Right lung (tissue), 5 donors: Measurements from ENCODE around the gene PISD. TPM values are rescaled to one million over a fixed set of nuclear protein-coding genes. Genes with fewer than 3 reads are reported as not detected.
"Not testable (repeated sequence)": the region's sequence is repeated elsewhere in the genome, so short reads cannot be mapped to it uniquely, and the experiment has no call there.

ENCODE experiments used
- DNase-seq, 2 donors: peaks; one replicate each; pipeline ENCODE4 v3.0.0-alpha.2; 2013
- polyA plus RNA-seq, 5 donors: library from polyadenylated mRNA; unstranded; fragments of 120-200 nt; gene quantifications; one replicate each; pipeline versions ENCODE4 v1.2.1 to v1.2.3, GENCODE V29; 2013; ENCODE audit warnings: inconsistent platforms in 1 of 5, low replicate concordance in 1 of 5; ENCODE audit not compliant: insufficient read length in 5 of 5, insufficient read depth in 1 of 5

The PISD gene
- polyA plus RNA-seq, 5 donors: 21.4 to 27.8 (median 27.1) TPM

- DNase-seq: no peak
Observed at GRCh38 chr22:31610611-31611010, 51.4 kb downstream of the PISD start.

- no peak for DNase-seq
Observed at GRCh38 chr22:31609716-31610115, 52.3 kb downstream of the PISD start.

GRCh38 chr22:31607696-31608095, 54.3 kb downstream of the PISD start:
- DNase-seq: no peak

GRCh38 chr22:31605851-31606585, 56.0 kb downstream of the PISD start:
- DNase-seq: no peak

GRCh38 chr22:31604746-31605705, 57.0 kb downstream of the PISD start:
- DNase-seq: no peak

GRCh38 chr22:31604137-31604705, 57.8 kb downstream of the PISD start:
- DNase-seq: no peak

- no peak for DNase-seq
Observed at GRCh38 chr22:31603574-31603973, 58.4 kb downstream of the PISD start.

GRCh38 chr22:31603081-31603525, 58.9 kb downstream of the PISD start:
- no peak for DNase-seq

- DNase-seq: no peak
Observed at GRCh38 chr22:31602259-31602952, 59.6 kb downstream of the PISD start.

GRCh38 chr22:31595271-31595670, 66.7 kb downstream of the PISD start:
- no peak for DNase-seq

- not testable (repeated sequence) for DNase-seq
Observed at GRCh38 chr22:31590161-31590560, 71.9 kb downstream of the PISD start.

GRCh38 chr22:31588970-31589675, 72.9 kb downstream of the PISD start:
- no peak for DNase-seq

- no peak for DNase-seq
Observed at GRCh38 chr22:31586137-31586920, 75.7 kb downstream of the PISD start.

- no peak for DNase-seq
Observed at GRCh38 chr22:31585161-31585859, 76.7 kb downstream of the PISD start.

GRCh38 chr22:31584804-31585160, 77.2 kb downstream of the PISD start:
- DNase-seq: no peak

- DNase-seq: no peak
Observed at GRCh38 chr22:31583861-31584485, 78.0 kb downstream of the PISD start.

- no peak for DNase-seq
Observed at GRCh38 chr22:31579835-31580242, 82.2 kb downstream of the PISD start.

- no peak for DNase-seq
Observed at GRCh38 chr22:31578171-31578570, 83.8 kb downstream of the PISD start.

GRCh38 chr22:31577711-31578110, 84.3 kb downstream of the PISD start:
- no peak for DNase-seq
